Left colon (tissue), 2 donors: ENCODE results near the gene OR13F1. TPM values are rescaled to one million over a fixed set of nuclear protein-coding genes. Genes with fewer than 3 reads are reported as not detected.
"Not testable (repeated sequence)": the region's sequence is repeated elsewhere in the genome, so short reads cannot be mapped to it uniquely, and the experiment has no call there.

Experiments
- ATAC-seq: fragments of 200-7000 bp; cut with Tn5 transposase; one replicate; pipeline ENCODE4 v1.9.1; 2020; ENCODE audit warnings: mild to moderate bottlenecking, moderate library complexity
- DNase-seq, 2 donors: peaks; one replicate each; pipeline ENCODE4 v3.0.0-alpha.2; 2020
- intact Hi-C, 2 donors: fragments of 100-400 bp; cut with DNase I in 1 of 2; cut with micrococcal nuclease in 1 of 2; formaldehyde crosslinking; loops; one replicate each; pipeline versions ENCODE4 v1.11.2 to v1.14.0; 2022; cut with DNase I, micrococcal nuclease
- long read RNA-seq: library from polyadenylated mRNA; unstranded; transcript quantifications from one replicate; pipeline ENCODE4 v2.0.0, GENCODE V29; 2021
- total RNA-seq, 2 donors: library from RNA; stranded (reverse); fragmentation: NEBNext Ultra II Directional; extraction: Animal tissue kit (Norgen Biotek cat#: 25700); gene quantifications; one replicate each; pipeline ENCODE4 v1.2.1, GENCODE V29; 2021
- donor health status: DM: no; HTN: no; CAD: no.
- donor health status: DM: yes; HTN: yes; CAD: no.

The OR13F1 gene, protein sequence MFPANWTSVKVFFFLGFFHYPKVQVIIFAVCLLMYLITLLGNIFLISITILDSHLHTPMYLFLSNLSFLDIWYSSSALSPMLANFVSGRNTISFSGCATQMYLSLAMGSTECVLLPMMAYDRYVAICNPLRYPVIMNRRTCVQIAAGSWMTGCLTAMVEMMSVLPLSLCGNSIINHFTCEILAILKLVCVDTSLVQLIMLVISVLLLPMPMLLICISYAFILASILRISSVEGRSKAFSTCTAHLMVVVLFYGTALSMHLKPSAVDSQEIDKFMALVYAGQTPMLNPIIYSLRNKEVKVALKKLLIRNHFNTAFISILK
- not detected for total RNA-seq
- long read RNA-seq = 0 reads

DNA sequence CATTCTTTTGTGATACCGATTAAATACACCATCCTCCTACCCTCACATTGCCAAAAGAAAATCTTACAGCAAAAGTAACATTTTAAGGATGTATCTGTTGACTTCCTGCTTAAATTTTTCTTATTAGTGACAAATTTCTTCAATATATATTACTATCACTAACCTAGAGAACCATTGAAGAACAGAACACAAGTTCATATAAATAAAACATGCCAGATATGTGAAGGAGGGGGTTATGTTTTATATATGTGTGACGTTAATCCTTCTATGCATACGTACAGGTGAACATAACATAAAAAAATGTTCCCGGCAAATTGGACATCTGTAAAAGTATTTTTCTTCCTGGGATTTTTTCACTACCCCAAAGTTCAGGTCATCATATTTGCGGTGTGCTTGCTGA lies at the start of gene OR13F1:
Gene OR13F1 (plus strand): TSS at position 301 of the 400 bp plus-strand sequence. CDS start 0 bp downstream, at position 301.
- no peak for ATAC-seq
- intact Hi-C loops = no loop called here
- no peak for DNase-seq

DNA sequence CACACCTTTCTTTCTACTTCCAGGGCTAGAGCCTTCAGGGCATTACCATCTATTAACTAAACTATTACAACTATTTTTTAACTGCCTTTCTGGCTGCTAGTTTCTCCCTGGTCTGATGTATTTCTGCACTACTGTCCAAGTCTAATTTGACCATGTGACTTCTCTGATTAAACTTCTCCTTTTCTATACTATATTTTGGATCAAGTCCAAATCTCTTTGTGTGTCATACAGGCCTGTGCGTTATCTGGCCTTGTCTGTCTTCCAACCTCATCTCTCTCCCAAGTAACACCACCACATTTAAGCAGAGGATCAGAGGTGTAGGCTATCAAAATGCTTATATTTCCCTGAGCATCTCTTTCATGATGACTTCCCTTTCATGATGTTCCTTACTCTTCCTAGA lies 47.2 kb upstream of the OR13F1 start:
- intact Hi-C loops = no loop called here
- no peak for DNase-seq
- no peak for ATAC-seq

GRCh38 chr9:104463864-104464263 lies 40.2 kb upstream of the OR13F1 start:
- intact Hi-C loops = no loop called here
- DNase-seq = no peak
- peak; percentile 88 for ATAC-seq

DNA sequence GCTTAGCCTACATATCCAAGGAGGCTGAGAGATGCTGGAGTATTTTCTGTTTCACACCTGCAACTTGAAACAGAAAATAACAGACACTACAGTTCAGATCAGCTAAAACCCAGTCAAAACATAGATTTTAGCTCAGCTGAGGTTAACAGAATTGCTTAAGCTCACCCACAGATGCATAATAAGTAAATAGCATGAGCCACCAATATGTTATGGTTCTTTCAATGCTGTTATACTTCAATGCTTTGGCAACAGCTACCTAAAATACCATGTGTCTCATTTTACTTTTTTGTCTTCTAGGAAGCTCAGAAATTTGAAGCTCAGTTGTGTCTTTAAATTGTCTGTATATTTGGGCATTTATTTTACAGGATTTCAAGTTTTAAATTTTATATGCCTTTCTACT lies 35.8 kb upstream of the OR13F1 start:
- intact Hi-C loops = no loop called here
- DNase-seq (no peak), ATAC-seq (no peak)

- ATAC-seq = no peak
Observed at GRCh38 chr9:104482921-104483570, 21.0 kb upstream of the OR13F1 start.

GRCh38 chr9:104485014-104485413 lies 19.0 kb upstream of the OR13F1 start:
- intact Hi-C loops = no loop called here
- ATAC-seq (no peak), DNase-seq (no peak)

More at GRCh38 chr9:104482921-104483570, 21.0 kb upstream of the OR13F1 start:
- no peak for DNase-seq
- intact Hi-C loops = no loop called here

- ATAC-seq (no peak), DNase-seq (no peak)
- intact Hi-C loops = no loop called here
Observed at GRCh38 chr9:104494808-104495207, 9.3 kb upstream of the OR13F1 start.

DNA sequence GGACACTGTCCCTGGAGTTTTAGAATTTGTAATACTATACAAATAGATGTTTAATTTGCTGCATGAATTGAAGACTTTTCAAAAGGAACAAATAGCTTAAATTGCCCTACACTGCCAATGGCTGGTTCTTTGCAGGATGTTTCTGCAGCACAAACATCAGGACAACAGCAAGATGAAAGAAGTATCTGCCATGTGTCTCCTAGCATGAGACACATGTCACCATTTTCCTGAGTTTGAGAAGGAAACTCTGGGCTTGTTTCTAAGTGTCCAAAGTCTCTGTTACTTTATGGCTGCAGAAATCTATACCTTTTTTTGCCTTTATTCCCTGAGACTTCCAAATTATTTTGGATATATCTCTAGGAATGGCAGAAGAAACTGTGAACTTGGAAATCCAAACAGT lies 623 bp upstream of the OR13F1 start:
- intact Hi-C loops = no loop called here
- no peak for ATAC-seq
- DNase-seq = no peak

DNA sequence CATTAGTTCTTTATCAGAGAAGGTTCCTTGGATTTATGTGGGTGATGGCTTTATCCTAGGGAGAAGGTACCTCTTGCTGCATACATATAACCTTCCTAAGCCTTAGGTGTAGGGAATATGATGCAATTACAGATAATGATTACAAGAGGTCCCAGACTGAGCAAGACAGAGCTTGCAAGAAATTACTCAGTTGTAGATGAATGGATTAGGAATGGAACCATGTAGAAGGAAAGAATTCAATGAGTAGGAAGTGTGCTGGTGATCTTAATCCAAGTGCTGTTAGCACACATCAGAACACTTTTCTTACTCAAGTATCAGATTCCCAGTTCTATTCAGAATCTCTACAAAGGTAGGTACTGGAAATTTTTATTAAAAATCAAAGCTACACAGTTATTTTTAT lies 2.5 kb downstream of the OR13F1 start:
- intact Hi-C loops = no loop called here
- DNase-seq = no peak
- no peak for ATAC-seq

- no peak for DNase-seq
- no peak for ATAC-seq
- intact Hi-C loops = no loop called here
Observed at GRCh38 chr9:104514901-104515300, 10.8 kb downstream of the OR13F1 start.

GRCh38 chr9:104520241-104520640 lies 16.2 kb downstream of the OR13F1 start:
- DNase-seq, intact Hi-C loops, ATAC-seq: not testable (repeated sequence)

DNA sequence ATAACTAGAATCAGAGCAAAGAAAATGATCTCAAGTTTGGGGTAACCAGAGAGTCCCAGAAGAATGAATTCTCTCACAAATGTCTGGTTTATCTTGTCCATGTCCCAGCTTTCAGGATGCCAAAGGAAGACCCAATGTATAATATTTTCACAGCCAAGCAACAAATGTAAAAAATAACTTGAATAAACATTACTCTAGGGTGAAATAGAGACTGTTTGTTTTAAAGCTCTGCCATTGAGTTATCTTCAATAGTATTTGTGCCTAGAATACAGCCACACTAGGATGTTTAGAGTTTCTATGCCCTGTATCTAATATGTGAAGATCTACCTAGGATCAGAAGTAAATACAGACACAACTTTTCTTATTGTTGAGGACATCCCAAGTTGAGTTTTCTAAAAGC lies 23.0 kb downstream of the OR13F1 start, which contains the start of gene OR13C4:
Gene OR13C4 (minus strand): TSS at position 101 of the 400 bp plus-strand sequence. CDS start 0 bp downstream, at position 101.
- no peak for ATAC-seq

DNA sequence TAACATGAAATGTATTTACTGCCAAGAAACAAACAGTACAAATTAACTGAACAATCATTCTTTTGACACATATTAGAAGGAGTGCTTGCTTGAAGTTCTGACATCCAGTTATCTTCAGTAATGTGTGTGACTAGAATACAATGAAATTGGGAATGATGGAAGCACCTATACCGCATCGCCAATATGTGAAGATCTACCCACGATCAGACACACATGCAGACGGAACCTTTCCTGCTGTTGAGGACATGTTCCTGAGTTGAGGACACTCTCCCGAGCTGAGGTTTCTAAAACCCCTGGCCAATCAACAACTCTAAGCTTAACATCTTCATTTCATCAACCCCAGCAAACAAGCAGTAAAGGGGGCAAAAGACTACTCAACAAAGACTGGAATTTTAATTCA lies 32.7 kb downstream of the OR13F1 start, which contains the start of gene OR13C3:
Gene OR13C3 (minus strand): TSS at position 101 of the 400 bp plus-strand sequence. CDS start 133 bp downstream, outside the sequence.
- intact Hi-C loops = no loop called here
- no peak for ATAC-seq

More for the DNA sequence above, 23.0 kb downstream of the OR13F1 start, which contains the start of gene OR13C4:
- intact Hi-C loops = no loop called here
- DNase-seq = no peak

GRCh38 chr9:104539275-104539674 lies 35.2 kb downstream of the OR13F1 start:
- intact Hi-C loops = no loop called here
- DNase-seq = no peak
- ATAC-seq = no peak

More for the DNA sequence above, 32.7 kb downstream of the OR13F1 start, which contains the start of gene OR13C3:
- DNase-seq = no peak

GRCh38 chr9:104544644-104545043 lies 40.6 kb downstream of the OR13F1 start:
- intact Hi-C loops = no loop called here
- ATAC-seq (no peak), DNase-seq (no peak)

GRCh38 chr9:104553261-104553660 lies 49.2 kb downstream of the OR13F1 start:
- intact Hi-C loops = no loop called here
- no peak for ATAC-seq

More at GRCh38 chr9:104553261-104553660, 49.2 kb downstream of the OR13F1 start:
- no peak for DNase-seq
